Measurements from ENCODE around the gene DACH1. TPM values are rescaled to one million over a fixed set of nuclear protein-coding genes. Genes with fewer than 3 reads are reported as not detected.

Gene DACH1
- total RNA-seq, 1 donor from 2014 or later = 1.6 TPM

DNA sequence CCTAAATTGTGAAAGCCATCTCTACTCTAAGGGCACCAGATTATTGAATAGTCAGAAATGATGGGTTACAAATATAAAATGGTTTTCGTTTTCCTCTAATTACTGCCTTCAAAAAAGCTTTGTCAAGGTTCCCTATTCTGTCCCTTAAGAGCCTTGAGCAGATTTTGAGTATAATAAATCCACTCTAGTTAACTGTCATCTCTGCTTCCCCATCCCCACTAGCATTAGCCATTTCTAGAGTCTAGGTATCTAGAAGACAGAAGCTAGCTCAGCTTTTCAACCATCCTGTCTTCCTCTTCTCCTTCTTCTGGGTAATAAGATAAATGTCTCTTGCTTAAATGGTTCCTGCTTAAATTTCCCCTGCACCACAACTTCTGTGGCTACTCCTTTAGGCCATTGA, 290.4 kb downstream of the DACH1 start:
- no peaks in the 10 kb centered on the region for H3K79me2 ChIP-seq (ENCODE audit: insufficient read depth, low read length)
- TF ChIP-seq EZH2 (IDR thresholded peaks at IDR 0.05; ENCODE audit: insufficient read depth, low read length) = no peak
- TF ChIP-seq, protein P1, sequence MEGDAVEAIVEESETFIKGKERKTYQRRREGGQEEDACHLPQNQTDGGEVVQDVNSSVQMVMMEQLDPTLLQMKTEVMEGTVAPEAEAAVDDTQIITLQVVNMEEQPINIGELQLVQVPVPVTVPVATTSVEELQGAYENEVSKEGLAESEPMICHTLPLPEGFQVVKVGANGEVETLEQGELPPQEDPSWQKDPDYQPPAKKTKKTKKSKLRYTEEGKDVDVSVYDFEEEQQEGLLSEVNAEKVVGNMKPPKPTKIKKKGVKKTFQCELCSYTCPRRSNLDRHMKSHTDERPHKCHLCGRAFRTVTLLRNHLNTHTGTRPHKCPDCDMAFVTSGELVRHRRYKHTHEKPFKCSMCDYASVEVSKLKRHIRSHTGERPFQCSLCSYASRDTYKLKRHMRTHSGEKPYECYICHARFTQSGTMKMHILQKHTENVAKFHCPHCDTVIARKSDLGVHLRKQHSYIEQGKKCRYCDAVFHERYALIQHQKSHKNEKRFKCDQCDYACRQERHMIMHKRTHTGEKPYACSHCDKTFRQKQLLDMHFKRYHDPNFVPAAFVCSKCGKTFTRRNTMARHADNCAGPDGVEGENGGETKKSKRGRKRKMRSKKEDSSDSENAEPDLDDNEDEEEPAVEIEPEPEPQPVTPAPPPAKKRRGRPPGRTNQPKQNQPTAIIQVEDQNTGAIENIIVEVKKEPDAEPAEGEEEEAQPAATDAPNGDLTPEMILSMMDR (IDR thresholded peaks at IDR 0.05; ENCODE audit: insufficient read depth, low read depth, low read length) = no peak
- H3K36me3 ChIP-seq (ENCODE audit: insufficient read depth, low read length) = no peaks in the 10 kb centered on the region
- peaks cover 7% of the 10 kb centered on the region for H3K4me1 Mint-ChIP-seq (ENCODE audit: low read depth, unreplicated experiment)
- no peaks in the 10 kb centered on the region for H3K9me3 Mint-ChIP-seq (ENCODE audit: unreplicated experiment)
- H3K4me2 ChIP-seq (ENCODE audit: low read length) = peak overlapping the region; percentile 23
- H3K9ac ChIP-seq (ENCODE audit: low read length) = no peak overlapping the region
- H3K4me3 ChIP-seq (ENCODE audit: insufficient read depth, low read depth, low read length) = no peak overlapping the region
- H3K4me1 ChIP-seq (ENCODE audit: insufficient read depth, low read length) = no peaks in the 10 kb centered on the region
- no peak for DNase-seq (ENCODE audit: low read depth)
- H3K4me3 Mint-ChIP-seq (ENCODE audit: unreplicated experiment) = no peak overlapping the region
- no peak for FAIRE-seq
- no peaks in the 10 kb centered on the region for H3K9me3 ChIP-seq (ENCODE audit: insufficient read depth, low read depth, low read length)
- H4K20me1 ChIP-seq (ENCODE audit: insufficient read depth, low read length) = no peaks in the 10 kb centered on the region
- no peaks in the 10 kb centered on the region for H3K36me3 Mint-ChIP-seq (ENCODE audit: low read depth, unreplicated experiment)
- no peak overlapping the region for H3K27ac Mint-ChIP-seq (ENCODE audit: unreplicated experiment)
- no peaks in the 10 kb centered on the region for H3K27me3 ChIP-seq (ENCODE audit: insufficient read depth, low read length)
- no peak overlapping the region for H3K27ac ChIP-seq (ENCODE audit: low read depth, low read length)
- no peaks in the 10 kb centered on the region for H3K27me3 Mint-ChIP-seq (ENCODE audit: low read depth, unreplicated experiment)
- H2AFZ ChIP-seq (ENCODE audit: low read depth, low read length) = no peak overlapping the region

DNA sequence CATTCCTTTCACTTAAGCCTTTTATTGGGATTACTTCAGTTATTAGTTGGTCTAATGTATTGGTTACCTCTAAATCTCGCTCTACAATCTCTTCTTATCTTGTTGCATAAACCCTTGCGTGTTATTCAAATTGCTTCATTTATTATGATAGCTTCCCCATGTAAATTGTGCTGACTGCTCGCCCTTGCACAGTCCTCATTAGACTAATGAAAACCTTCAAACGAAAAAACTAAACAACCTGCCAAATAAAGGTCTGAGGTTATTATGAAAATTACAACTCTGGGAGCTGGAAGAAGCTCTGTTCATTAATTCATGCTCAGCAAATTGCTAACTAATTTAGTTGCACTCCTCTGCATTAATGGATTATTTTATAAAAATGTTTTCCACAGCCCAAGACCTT, 320.1 kb downstream of the DACH1 start:
- Mint-ChIP-seq H3K27ac (ENCODE audit: unreplicated experiment) (no peak overlapping the region), H3K27me3 (ENCODE audit: low read depth, unreplicated experiment) (no peaks in the 10 kb centered on the region), H3K9me3 (ENCODE audit: unreplicated experiment) (no peaks in the 10 kb centered on the region), H3K4me1 (ENCODE audit: low read depth, unreplicated experiment) (no peaks in the 10 kb centered on the region), H3K36me3 (ENCODE audit: low read depth, unreplicated experiment) (no peaks in the 10 kb centered on the region), H3K4me3 (ENCODE audit: unreplicated experiment) (no peak overlapping the region)
- H3K4me1 ChIP-seq (ENCODE audit: insufficient read depth, low read length) = no peaks in the 10 kb centered on the region
- no peak overlapping the region for H3K4me3 ChIP-seq (ENCODE audit: insufficient read depth, low read depth, low read length)
- no peaks in the 10 kb centered on the region for H3K27me3 ChIP-seq (ENCODE audit: insufficient read depth, low read length)
- no peaks in the 10 kb centered on the region for H3K79me2 ChIP-seq (ENCODE audit: insufficient read depth, low read length)
- DNase-seq (ENCODE audit: low read depth) (no peak), FAIRE-seq (no peak)
- no peak overlapping the region for H3K4me2 ChIP-seq (ENCODE audit: low read length)
- H3K9ac ChIP-seq (ENCODE audit: low read length) = no peak overlapping the region
- H3K27ac ChIP-seq (ENCODE audit: low read depth, low read length) = no peak overlapping the region
- H3K36me3 ChIP-seq (ENCODE audit: insufficient read depth, low read length) = no peaks in the 10 kb centered on the region
- no peak for TF ChIP-seq EZH2 (IDR thresholded peaks at IDR 0.05; ENCODE audit: insufficient read depth, low read length)
- TF ChIP-seq, protein P1 (IDR thresholded peaks at IDR 0.05; ENCODE audit: insufficient read depth, low read depth, low read length) = no peak
- no peak overlapping the region for H2AFZ ChIP-seq (ENCODE audit: low read depth, low read length)
- H4K20me1 ChIP-seq (ENCODE audit: insufficient read depth, low read length) = no peaks in the 10 kb centered on the region
- no peaks in the 10 kb centered on the region for H3K9me3 ChIP-seq (ENCODE audit: insufficient read depth, low read depth, low read length)

DNA sequence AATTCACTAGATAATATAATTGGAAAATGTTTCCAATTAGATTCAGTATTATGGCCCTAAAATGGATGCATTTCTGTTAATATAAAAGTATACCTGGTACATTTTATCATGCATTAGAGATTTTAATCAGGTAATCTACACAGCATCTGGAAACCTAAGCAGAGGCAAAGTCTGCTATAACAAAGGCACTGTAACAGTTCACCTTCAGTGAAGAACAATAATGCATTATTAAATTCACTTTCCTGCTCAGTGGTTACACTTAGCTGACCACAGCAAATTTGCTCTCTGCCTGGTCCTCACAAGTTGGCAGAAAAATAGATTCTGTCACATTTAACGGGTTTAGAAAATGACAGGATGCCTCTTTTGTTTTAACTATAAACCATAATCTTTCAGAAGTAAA, 326.9 kb downstream of the DACH1 start:
- no peak overlapping the region for H3K4me2 ChIP-seq (ENCODE audit: low read length)
- H2AFZ ChIP-seq (ENCODE audit: low read depth, low read length) = no peak overlapping the region
- H3K79me2 ChIP-seq (ENCODE audit: insufficient read depth, low read length) = no peaks in the 10 kb centered on the region
- no peaks in the 10 kb centered on the region for H3K9me3 ChIP-seq (ENCODE audit: insufficient read depth, low read depth, low read length)
- no peaks in the 10 kb centered on the region for H4K20me1 ChIP-seq (ENCODE audit: insufficient read depth, low read length)
- Mint-ChIP-seq H3K4me1 (ENCODE audit: low read depth, unreplicated experiment) (no peaks in the 10 kb centered on the region), H3K4me3 (ENCODE audit: unreplicated experiment) (no peak overlapping the region), H3K36me3 (ENCODE audit: low read depth, unreplicated experiment) (no peaks in the 10 kb centered on the region), H3K27ac (ENCODE audit: unreplicated experiment) (no peak overlapping the region), H3K9me3 (ENCODE audit: unreplicated experiment) (no peaks in the 10 kb centered on the region), H3K27me3 (ENCODE audit: low read depth, unreplicated experiment) (no peaks in the 10 kb centered on the region)
- no peak overlapping the region for H3K9ac ChIP-seq (ENCODE audit: low read length)
- no peaks in the 10 kb centered on the region for H3K36me3 ChIP-seq (ENCODE audit: insufficient read depth, low read length)
- H3K4me1 ChIP-seq (ENCODE audit: insufficient read depth, low read length) = no peaks in the 10 kb centered on the region
- no peak overlapping the region for H3K27ac ChIP-seq (ENCODE audit: low read depth, low read length)
- H3K27me3 ChIP-seq (ENCODE audit: insufficient read depth, low read length) = no peaks in the 10 kb centered on the region
- no peak overlapping the region for H3K4me3 ChIP-seq (ENCODE audit: insufficient read depth, low read depth, low read length)
- no peak for DNase-seq (ENCODE audit: low read depth)
- no peak for TF ChIP-seq EZH2 (IDR thresholded peaks at IDR 0.05; ENCODE audit: insufficient read depth, low read length)
- TF ChIP-seq, protein P1 (IDR thresholded peaks at IDR 0.05; ENCODE audit: insufficient read depth, low read depth, low read length) = no peak
- no peak for FAIRE-seq
